ENCODE measurements around the gene ABR.
"Not testable (repeated sequence)": the region's sequence is repeated elsewhere in the genome, so short reads cannot be mapped to it uniquely, and the experiment has no call there.

The ABR gene

GRCh38 chr17:1077581-1077985 lies 102.2 kb downstream of the ABR start:
- TF ChIP-seq MAX (IDR thresholded peaks at IDR 0.05; ENCODE audit: low read depth, low read length) (no peak), MYC (IDR thresholded peaks at IDR 0.05; ENCODE audit: low read depth, low read length) (no peak), POLR2A (IDR thresholded peaks at IDR 0.05; ENCODE audit: extremely low read depth, insufficient read length) (no peak)
- TF ChIP-seq, protein P1, sequence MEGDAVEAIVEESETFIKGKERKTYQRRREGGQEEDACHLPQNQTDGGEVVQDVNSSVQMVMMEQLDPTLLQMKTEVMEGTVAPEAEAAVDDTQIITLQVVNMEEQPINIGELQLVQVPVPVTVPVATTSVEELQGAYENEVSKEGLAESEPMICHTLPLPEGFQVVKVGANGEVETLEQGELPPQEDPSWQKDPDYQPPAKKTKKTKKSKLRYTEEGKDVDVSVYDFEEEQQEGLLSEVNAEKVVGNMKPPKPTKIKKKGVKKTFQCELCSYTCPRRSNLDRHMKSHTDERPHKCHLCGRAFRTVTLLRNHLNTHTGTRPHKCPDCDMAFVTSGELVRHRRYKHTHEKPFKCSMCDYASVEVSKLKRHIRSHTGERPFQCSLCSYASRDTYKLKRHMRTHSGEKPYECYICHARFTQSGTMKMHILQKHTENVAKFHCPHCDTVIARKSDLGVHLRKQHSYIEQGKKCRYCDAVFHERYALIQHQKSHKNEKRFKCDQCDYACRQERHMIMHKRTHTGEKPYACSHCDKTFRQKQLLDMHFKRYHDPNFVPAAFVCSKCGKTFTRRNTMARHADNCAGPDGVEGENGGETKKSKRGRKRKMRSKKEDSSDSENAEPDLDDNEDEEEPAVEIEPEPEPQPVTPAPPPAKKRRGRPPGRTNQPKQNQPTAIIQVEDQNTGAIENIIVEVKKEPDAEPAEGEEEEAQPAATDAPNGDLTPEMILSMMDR (IDR thresholded peaks at IDR 0.05; ENCODE audit: low read depth, low read length): no peak
- H3K4me3 ChIP-seq (ENCODE audit: low read depth, low read length): no peak overlapping the region
- no peak for DNase-seq (ENCODE audit: low read depth)

GRCh38 chr17:1076982-1077302 lies 102.8 kb downstream of the ABR start:
- no peak overlapping the region for H3K4me3 ChIP-seq (ENCODE audit: low read depth, low read length)
- TF ChIP-seq MAX (IDR thresholded peaks at IDR 0.05; ENCODE audit: low read depth, low read length) (no peak), MYC (IDR thresholded peaks at IDR 0.05; ENCODE audit: low read depth, low read length) (no peak), POLR2A (IDR thresholded peaks at IDR 0.05; ENCODE audit: extremely low read depth, insufficient read length) (no peak)
- DNase-seq (ENCODE audit: low read depth): no peak

GRCh38 chr17:1076299-1076981 lies 103.3 kb downstream of the ABR start:
- no peak overlapping the region for H3K4me3 ChIP-seq (ENCODE audit: low read depth, low read length)
- DNase-seq (ENCODE audit: low read depth): no peak
- TF ChIP-seq POLR2A (IDR thresholded peaks at IDR 0.05; ENCODE audit: extremely low read depth, insufficient read length): no peak
- TF ChIP-seq MAX (IDR thresholded peaks at IDR 0.05; ENCODE audit: low read depth, low read length): no peak
- no peak for TF ChIP-seq MYC (IDR thresholded peaks at IDR 0.05; ENCODE audit: low read depth, low read length)
- TF ChIP-seq, protein P1 (IDR thresholded peaks at IDR 0.05; ENCODE audit: low read depth, low read length): no peak

DNA sequence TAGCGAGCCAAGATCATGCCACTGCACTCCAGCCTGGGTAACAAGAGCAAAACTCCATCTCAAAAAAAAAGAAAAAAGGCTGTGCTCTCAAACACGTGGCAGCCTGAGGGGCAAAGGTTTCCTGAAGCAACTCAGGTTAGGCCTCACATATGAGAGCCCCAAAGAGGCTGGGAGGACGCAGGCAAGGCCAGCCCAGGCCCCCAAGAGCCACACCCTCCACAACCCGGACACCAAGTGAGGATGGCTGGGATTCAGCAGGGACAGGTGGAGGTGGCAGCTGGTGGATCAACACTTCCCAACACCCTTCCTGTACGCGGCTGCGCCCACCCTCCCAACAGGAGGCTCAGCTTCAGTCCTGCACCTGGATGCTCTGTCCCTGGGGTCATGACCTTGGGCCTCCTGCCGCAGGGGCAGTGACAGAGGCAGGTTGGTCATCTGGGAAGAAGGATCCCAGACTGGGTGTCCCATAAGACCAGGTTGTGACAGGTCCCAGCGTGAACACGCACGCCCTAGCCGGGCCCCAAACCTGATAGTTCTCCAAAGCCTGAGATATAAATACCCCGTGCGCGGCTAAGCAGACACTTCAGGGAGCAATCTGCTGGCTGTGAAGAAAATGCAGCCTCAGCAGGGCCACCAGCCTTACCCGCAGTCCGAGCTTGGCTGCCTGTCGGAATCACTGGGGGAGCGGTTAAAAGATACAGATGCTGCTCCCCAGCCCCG lies 104.7 kb downstream of the ABR start:
- no peak overlapping the region for H3K4me3 ChIP-seq (ENCODE audit: low read depth, low read length)
- no peak for DNase-seq (ENCODE audit: low read depth)
- TF ChIP-seq MAX (IDR thresholded peaks at IDR 0.05; ENCODE audit: low read depth, low read length): no peak
- TF ChIP-seq, protein P1 (IDR thresholded peaks at IDR 0.05; ENCODE audit: low read depth, low read length): no peak
- no peak for TF ChIP-seq POLR2A (IDR thresholded peaks at IDR 0.05; ENCODE audit: extremely low read depth, insufficient read length)
- no peak for TF ChIP-seq MYC (IDR thresholded peaks at IDR 0.05; ENCODE audit: low read depth, low read length)

- H3K4me3 ChIP-seq (ENCODE audit: low read depth, low read length); DNase-seq (ENCODE audit: low read depth): not testable (repeated sequence)
Measured at GRCh38 chr17:1073963-1074625, 105.7 kb downstream of the ABR start.

DNA sequence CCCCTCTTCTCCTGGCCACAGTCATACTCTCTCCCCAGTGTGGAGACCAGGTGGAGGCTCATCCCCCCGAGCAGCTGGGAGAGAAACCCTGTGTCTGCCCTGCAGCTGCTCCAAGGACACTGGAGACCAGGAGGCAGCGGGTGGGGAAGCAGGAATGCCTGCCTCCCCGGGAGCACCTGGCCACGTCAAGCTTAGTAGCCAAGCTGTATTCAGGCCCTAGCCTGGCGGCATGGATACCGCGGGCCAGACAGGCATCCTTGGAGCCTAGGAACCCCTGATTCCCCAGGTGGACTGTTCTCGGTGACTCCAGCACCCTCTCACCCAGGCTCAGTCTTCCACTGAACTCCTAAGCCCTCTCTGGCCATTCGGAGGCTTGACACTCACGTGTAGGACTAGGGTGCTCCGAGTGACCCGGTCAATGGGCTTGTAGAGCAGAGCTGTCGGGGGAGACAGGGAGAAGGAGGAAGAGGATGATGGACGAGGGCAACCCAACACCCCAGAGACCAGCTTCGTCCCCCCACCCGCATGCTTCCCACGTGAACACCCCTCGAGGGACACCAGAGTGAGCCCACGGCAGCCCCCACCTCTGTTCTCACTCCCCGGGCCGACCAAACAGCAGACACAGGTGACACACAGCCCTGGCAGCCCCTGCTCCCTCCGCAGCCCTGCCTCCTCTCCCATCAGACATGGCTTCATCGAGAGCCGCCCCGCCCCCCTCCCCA lies 106.4 kb downstream of the ABR start:
- TF ChIP-seq, protein P1 (IDR thresholded peaks at IDR 0.05; ENCODE audit: low read depth, low read length): no peak
- TF ChIP-seq POLR2A (IDR thresholded peaks at IDR 0.05; ENCODE audit: extremely low read depth, insufficient read length) (no peak), MYC (IDR thresholded peaks at IDR 0.05; ENCODE audit: low read depth, low read length) (no peak), MAX (IDR thresholded peaks at IDR 0.05; ENCODE audit: low read depth, low read length) (no peak)
- no peak overlapping the region for H3K4me3 ChIP-seq (ENCODE audit: low read depth, low read length)
- DNase-seq (ENCODE audit: low read depth): no peak

Data from NB4 (cell line).